Gastroesophageal sphincter (tissue), 4 donors: ENCODE measurements around the gene CFAP100. TPM values are rescaled to one million over a fixed set of nuclear protein-coding genes. Genes with fewer than 3 reads are reported as not detected.

Experiments used
- ATAC-seq: fragments of 150-250 bp; one replicate; pipeline ENCODE4 v1.9.1; 2016; ENCODE audit warnings: mild to moderate bottlenecking, moderate library complexity
- H3K27ac ChIP-seq, 4 donors: fragments of 200-600 bp; sonication (generic) in 3 of 4; 1 replicate in 3 of 4; 2 replicates in 1 of 4; pipeline ENCODE4 v1.5.1; 2016 to 2019
- H3K27me3 ChIP-seq: fragments of 200-600 bp; sonication (generic); one replicate; pipeline ENCODE4 v1.5.1; 2019
- H3K36me3 ChIP-seq, 2 donors: fragments of 200-600 bp; sonication (generic); one replicate each; pipeline ENCODE4 v1.5.1; 2019; ENCODE audit warnings: control low read depth in 1 of 2
- H3K4me1 ChIP-seq, 3 donors: fragments of 200-600 bp; sonication (generic); 1 replicate in 2 of 3; 2 replicates in 1 of 3; pipeline ENCODE4 v1.5.1; 2016 to 2019; ENCODE audit warnings: control low read depth in 2 of 3
- H3K4me3 ChIP-seq, 2 donors: fragments of 200-600 bp; sonication (generic); one replicate each; pipeline ENCODE4 v1.5.1; 2019; ENCODE audit warnings: mild to moderate bottlenecking in 1 of 2, moderate library complexity in 1 of 2
- H3K9me3 ChIP-seq, 3 donors: fragments of 200-600 bp; sonication (generic); one replicate each; pipeline ENCODE4 v1.5.1; 2017 to 2019; ENCODE audit warnings: control low read depth in 2 of 3
- CTCF ChIP-seq, 4 experiments: fragments of 200-600 bp in 2 of 4; fragments of 450-650 bp in 2 of 4; sonication (generic) in 1 of 4; IDR thresholded peaks; one replicate each; pipeline ENCODE4 v1.5.1; 2017 to 2019; ENCODE audit warnings: antibody characterized with exemption in 4 of 4, mild to moderate bottlenecking in 2 of 4, moderate library complexity in 2 of 4
- EP300 ChIP-seq: sonication (generic); formaldehyde crosslinking; IDR thresholded peaks from one replicate; pipeline ENCODE4 v1.6.1; 2017; ENCODE audit warnings: antibody characterized with exemption, mild to moderate bottlenecking
- POLR2A ChIP-seq, 2 donors: fragments of 450-650 bp; IDR thresholded peaks; one replicate each; pipeline ENCODE4 v1.6.1; 2017; ENCODE audit warnings: antibody characterized with exemption in 2 of 2, mild to moderate bottlenecking in 2 of 2, moderate library complexity in 1 of 2
- POLR2AphosphoS5 ChIP-seq: sonication (generic); formaldehyde crosslinking; IDR thresholded peaks from one replicate; pipeline ENCODE4 v1.6.1; 2017; ENCODE audit warnings: antibody characterized with exemption
- WGBS, 2 donors: methylation state at CpG; one replicate each; pipeline ENCODE4 v1.1.5; 2018; ENCODE audit warnings: low coverage in 1 of 2; 5-methylcytosine and 5-hydroxymethylcytosine counted together
- total RNA-seq, 4 donors: library from RNA; depleted of rRNA; stranded (reverse); fragments of >200 nt; gene quantifications; one replicate each; pipeline ENCODE4 v1.1.0, GENCODE V29; 2016

Gene CFAP100
- total RNA-seq, 4 donors from 2014 or later, result not detected

- H3K36me3 ChIP-seq, result no peaks in the 10 kb centered on the region
- WGBS, 2 donors, result 84% methylated on average over 4 of the region's 11 CpGs; no CpG with 5 or more reads in 1 of the 2 donors
- TF ChIP-seq EP300 (no peak), POLR2AphosphoS5 (no peak), CTCF (IDR thresholded peaks at IDR 0.05) (no peak), POLR2A (IDR thresholded peaks at IDR 0.05) (no peak)
- ATAC-seq, result no peak
- H3K4me1 ChIP-seq, result peaks cover 0 to 5% (median 0%) of the 10 kb centered on the region in 3 donors
- no peak overlapping the region for H3K4me3 ChIP-seq
- no peak overlapping the region for H3K27ac ChIP-seq
- H3K27me3 ChIP-seq, result peaks cover 66% of the 10 kb centered on the region
- no peaks in the 10 kb centered on the region for H3K9me3 ChIP-seq
Measured at GRCh38 chr3:126414406-126414805, 19.7 kb downstream of the CFAP100 start.

- TF ChIP-seq CTCF (IDR thresholded peaks at IDR 0.05) (no peak), POLR2AphosphoS5 (no peak), EP300 (no peak), POLR2A (IDR thresholded peaks at IDR 0.05) (no peak)
- 74 to 100% methylated on average over 4 of the region's 12 CpGs for WGBS, 2 donors
- Histone ChIP-seq H3K9me3 (no peaks in the 10 kb centered on the region), H3K36me3 (no peaks in the 10 kb centered on the region), H3K4me1 (peaks cover 0 to 5% (median 0%) of the 10 kb centered on the region in 3 donors), H3K27me3 (peaks cover 71% of the 10 kb centered on the region), H3K4me3 (no peak overlapping the region), H3K27ac (no peak overlapping the region)
- ATAC-seq, result no peak
Measured at GRCh38 chr3:126414961-126415660, 20.4 kb downstream of the CFAP100 start.

GRCh38 chr3:126415661-126416591, 21.2 kb downstream of the CFAP100 start:
- WGBS, 2 donors, result 80 to 83% methylated on average over 5 to 8 of the region's 61 CpGs
- Histone ChIP-seq H3K4me1 (peaks cover 0 to 5% (median 0%) of the 10 kb centered on the region in 3 donors), H3K9me3 (no peaks in the 10 kb centered on the region), H3K27ac (no peak overlapping the region), H3K27me3 (peaks cover 71% of the 10 kb centered on the region), H3K4me3 (no peak overlapping the region), H3K36me3 (no peaks in the 10 kb centered on the region)
- TF ChIP-seq POLR2AphosphoS5 (no peak), POLR2A (IDR thresholded peaks at IDR 0.05) (no peak), CTCF (IDR thresholded peaks at IDR 0.05) (no peak), EP300 (no peak)
- ATAC-seq, result no peak

DNA sequence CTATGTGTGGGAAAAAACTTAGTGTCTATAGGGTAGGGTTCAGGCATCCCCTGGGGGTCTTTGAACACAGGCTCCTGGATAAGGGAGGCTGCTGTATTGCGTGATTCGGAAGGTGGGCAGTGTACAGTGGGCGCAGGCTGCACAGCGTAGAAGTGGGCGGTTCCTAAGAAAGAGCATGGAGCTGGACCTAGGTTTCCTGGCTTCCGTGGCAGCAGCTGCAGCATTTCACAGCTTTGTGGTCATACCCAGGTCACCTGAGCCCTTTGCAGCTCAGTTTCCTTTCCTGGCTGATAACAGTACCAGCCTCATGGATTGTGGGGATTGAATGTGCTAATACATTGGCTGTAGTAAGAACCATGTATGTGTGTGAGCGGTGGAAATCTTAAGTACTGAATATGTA, 22.2 kb downstream of the CFAP100 start:
- peaks cover 71% of the 10 kb centered on the region for H3K27me3 ChIP-seq
- 69 to 73% methylated on average over 3 to 7 of the region's 7 CpGs for WGBS, 2 donors
- ATAC-seq, result no peak

More for the DNA sequence above, 22.2 kb downstream of the CFAP100 start:
- Histone ChIP-seq H3K27ac (no peak overlapping the region), H3K36me3 (no peaks in the 10 kb centered on the region), H3K4me3 (no peak overlapping the region), H3K4me1 (peaks cover 0 to 5% (median 0%) of the 10 kb centered on the region in 3 donors), H3K9me3 (no peaks in the 10 kb centered on the region)
- TF ChIP-seq POLR2AphosphoS5, result no peak
- no peak for TF ChIP-seq POLR2A (IDR thresholded peaks at IDR 0.05)
- no peak for TF ChIP-seq CTCF (IDR thresholded peaks at IDR 0.05)
- no peak for TF ChIP-seq EP300
